Skeletal muscle satellite cell (primary cell): Measurements from ENCODE around the gene CYP2S1.
"Not testable (repeated sequence)": the region's sequence is repeated elsewhere in the genome, so short reads cannot be mapped to it uniquely, and the experiment has no call there.

Source experiments
- H3K27me3 ChIP-seq: 2 replicates; pipeline ENCODE4 v1.7.0; 2013; ENCODE audit warnings: low read length; ENCODE audit not compliant: control insufficient read depth, insufficient read depth
- H3K36me3 ChIP-seq: 2 replicates; pipeline ENCODE4 v1.7.0; 2013; ENCODE audit warnings: mild to moderate bottlenecking, control low read depth, low read length; ENCODE audit not compliant: insufficient read depth
- H3K4me1 ChIP-seq: 2 replicates; pipeline ENCODE4 v1.7.0; 2013; ENCODE audit warnings: low read length; ENCODE audit not compliant: control insufficient read depth, insufficient read depth
- H3K4me2 ChIP-seq: 2 replicates; pipeline ENCODE4 v1.7.0; 2013; ENCODE audit warnings: mild to moderate bottlenecking, low read length
- H3K4me3 ChIP-seq: 2 replicates; pipeline ENCODE4 v1.7.0; 2013; ENCODE audit warnings: low read length
- H3K9ac ChIP-seq: 2 replicates; pipeline ENCODE4 v1.7.0; 2013; ENCODE audit warnings: mild to moderate bottlenecking, low read depth, low read length, moderate library complexity
- H3K9me3 ChIP-seq: replicated peaks from 2 replicates; pipeline ENCODE4 v1.7.0; 2013; ENCODE audit warnings: mild to moderate bottlenecking, control low read depth, low read length

Gene CYP2S1

DNA sequence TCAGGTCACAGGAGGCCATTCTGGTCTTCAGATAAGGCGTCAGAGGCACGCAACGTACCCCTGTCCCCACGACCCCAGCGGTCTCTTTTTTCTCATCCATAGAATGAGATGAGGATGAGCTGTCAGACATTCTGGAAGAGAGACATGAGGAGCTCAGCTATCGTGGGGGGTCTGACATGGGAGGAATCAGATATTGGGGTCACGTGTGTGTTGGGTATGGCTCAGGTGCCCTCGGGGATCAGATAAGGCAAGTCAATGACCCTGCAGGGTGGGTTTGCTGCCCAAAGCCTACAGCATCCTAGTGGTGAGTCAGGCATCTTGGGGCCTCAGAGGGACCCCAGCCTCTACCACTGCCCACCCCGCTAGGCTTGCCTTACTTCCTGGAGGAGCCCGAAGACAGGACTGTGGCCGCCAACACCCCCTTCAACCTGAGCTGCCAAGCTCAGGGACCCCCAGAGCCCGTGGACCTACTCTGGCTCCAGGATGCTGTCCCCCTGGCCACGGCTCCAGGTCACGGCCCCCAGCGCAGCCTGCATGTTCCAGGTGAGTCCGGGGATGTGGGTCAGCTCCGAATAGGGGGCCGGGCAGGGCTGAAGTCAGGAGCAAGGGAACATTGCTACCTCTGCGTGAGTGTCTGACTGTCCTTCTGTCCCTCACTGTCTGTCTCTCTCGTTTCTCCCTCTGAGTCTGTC, 28.6 kb downstream of the CYP2S1 start:
- peak overlapping the region; percentile 91 for H3K4me2 ChIP-seq
- no peaks in the 10 kb centered on the region for H3K9me3 ChIP-seq
- peaks cover 61% of the 10 kb centered on the region for H3K4me1 ChIP-seq
- peak overlapping the region; percentile 93 for H3K9ac ChIP-seq
- peaks cover 42% of the 10 kb centered on the region for H3K36me3 ChIP-seq
- H3K4me3 ChIP-seq = peak overlapping the region; percentile 78
- H3K27me3 ChIP-seq = no peaks in the 10 kb centered on the region

DNA sequence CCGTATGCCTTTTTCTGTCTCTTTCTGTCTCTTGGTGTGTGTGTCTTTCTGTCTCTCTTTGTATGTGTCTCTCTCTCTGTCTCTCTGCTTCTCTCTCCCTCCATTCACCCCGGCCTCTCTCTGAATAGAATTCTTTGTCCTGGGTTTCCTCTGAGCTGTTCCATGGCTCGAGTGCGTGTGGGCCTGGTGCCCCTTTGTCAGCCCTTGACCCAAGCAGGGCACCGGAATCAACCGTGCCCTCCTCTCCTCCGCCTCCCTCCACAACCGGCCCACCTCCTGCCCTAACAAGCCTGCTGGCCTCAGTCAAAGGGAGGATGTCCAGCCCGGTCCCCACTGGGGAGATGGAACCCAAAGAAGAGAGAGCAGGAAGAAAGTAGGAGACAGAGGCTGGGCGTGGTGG, 29.2 kb downstream of the CYP2S1 start:
- Histone ChIP-seq H3K4me2 (peak overlapping the region; percentile 91), H3K36me3 (peaks cover 48% of the 10 kb centered on the region), H3K9ac (peak overlapping the region; percentile 93), H3K4me1 (peaks cover 65% of the 10 kb centered on the region), H3K9me3 (no peaks in the 10 kb centered on the region), H3K27me3 (no peaks in the 10 kb centered on the region), H3K4me3 (peak overlapping the region; percentile 78)

DNA sequence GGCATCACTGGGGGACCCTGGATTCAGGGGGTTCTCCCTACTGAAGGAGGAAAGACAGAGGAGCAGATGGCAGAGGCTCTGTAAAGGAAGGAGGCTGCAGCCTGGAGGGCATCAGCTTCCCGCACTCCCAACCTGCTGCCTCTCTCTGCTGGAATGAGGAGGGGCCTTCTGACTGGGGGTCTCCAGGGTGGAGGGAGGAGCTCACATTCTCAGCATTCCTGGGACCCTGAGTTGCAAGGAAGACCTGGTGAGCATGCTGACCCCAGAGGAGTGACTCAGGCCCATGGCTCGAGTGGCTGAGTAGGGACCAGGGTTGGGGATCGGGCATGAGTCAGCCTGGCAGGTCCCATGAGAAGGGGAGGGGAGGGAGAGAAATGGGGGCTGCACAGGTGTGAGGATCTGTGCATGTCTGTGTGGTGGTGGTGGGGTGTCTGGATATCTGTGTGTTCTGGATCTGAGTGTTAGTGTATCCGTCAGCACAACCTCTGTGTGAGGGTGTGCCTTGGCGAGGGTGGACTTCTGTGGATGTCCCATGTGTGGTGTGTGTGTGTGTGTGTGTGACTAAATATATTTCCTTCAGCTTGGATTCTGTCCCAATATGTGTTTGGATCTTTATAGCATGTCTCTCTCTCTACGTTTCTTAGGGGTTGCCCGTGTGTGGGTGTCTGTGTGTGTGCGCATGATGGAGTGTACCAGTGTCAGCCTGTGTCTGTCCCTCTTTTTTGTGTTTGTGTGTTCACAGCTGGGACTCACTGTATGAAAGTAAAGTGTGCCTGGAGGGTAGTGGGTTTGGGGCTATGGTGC, 30.6 kb downstream of the CYP2S1 start:
- Histone ChIP-seq H3K4me2 (peak overlapping the region; percentile 82), H3K27me3 (no peaks in the 10 kb centered on the region), H3K9me3 (no peaks in the 10 kb centered on the region), H3K4me1 (peaks cover 61% of the 10 kb centered on the region), H3K9ac (peak overlapping the region; percentile 73), H3K4me3 (peak overlapping the region; percentile 61), H3K36me3 (peaks cover 58% of the 10 kb centered on the region)

DNA sequence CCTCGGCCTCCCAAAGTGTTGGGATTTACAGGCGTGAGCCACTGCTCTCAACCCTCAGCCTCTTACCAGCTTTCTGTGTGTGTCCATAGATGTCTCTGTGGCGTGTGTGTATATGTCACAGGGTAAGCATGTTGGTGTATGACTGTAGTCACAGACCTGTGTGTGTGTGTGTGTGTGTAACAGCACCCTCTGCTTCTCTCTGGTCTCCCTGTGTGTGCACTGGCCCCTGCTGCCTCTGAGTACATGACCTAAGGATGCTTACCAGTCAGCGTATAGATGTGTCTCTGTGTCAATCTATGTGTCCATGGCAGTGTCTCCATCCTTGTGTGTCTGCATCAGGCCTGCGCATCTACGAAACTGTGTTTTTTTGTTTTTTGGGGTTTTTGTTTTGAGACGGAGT, 31.6 kb downstream of the CYP2S1 start:
- Histone ChIP-seq H3K4me3 (peak overlapping the region; percentile 61), H3K36me3 (peaks cover 59% of the 10 kb centered on the region), H3K9ac (peak overlapping the region; percentile 73), H3K4me2 (peak overlapping the region; percentile 82), H3K27me3 (no peaks in the 10 kb centered on the region), H3K9me3 (no peaks in the 10 kb centered on the region), H3K4me1 (peaks cover 63% of the 10 kb centered on the region)

DNA sequence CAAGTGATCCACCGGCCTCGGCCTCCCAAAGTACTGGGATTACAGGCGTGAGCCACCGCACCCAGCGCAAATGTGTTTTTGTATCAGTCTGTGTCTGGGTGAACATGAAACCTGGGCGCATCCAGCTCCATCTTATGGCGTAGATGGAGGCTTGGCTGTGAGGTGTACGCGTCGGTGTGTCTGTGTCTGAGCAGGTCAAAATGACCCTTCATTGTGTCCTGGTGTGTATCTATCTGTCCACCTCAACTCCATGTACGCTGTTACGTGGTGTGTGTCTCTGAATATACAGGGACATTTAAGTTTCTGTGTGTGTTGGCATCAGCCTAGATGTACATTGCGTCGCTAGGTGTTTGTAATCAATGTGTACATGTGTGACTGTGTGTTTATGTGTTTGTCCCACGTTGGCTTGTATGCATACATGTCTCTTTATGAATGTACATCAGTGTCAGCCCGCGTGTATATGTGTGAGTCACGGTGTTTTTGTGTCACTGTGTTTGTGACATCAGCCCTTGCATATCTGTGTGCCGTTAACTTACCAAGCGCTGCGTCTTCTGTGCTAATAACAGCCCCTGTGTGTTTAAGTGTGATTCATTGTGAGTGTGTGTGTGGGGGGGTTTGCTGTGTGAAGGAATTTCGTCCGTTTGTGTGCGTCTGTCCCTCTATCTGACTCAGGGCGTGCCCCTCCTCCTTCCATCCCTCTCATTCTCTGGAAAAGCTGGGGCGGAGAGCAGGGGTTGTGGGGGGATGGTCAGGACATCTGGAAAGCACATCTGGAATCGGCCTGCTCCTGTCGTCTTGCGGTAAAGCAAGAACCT, 32.4 kb downstream of the CYP2S1 start:
- H3K4me3 ChIP-seq = peak overlapping the region; percentile 58
- peaks cover 65% of the 10 kb centered on the region for H3K4me1 ChIP-seq
- peak overlapping the region; percentile 81 for H3K9ac ChIP-seq

DNA sequence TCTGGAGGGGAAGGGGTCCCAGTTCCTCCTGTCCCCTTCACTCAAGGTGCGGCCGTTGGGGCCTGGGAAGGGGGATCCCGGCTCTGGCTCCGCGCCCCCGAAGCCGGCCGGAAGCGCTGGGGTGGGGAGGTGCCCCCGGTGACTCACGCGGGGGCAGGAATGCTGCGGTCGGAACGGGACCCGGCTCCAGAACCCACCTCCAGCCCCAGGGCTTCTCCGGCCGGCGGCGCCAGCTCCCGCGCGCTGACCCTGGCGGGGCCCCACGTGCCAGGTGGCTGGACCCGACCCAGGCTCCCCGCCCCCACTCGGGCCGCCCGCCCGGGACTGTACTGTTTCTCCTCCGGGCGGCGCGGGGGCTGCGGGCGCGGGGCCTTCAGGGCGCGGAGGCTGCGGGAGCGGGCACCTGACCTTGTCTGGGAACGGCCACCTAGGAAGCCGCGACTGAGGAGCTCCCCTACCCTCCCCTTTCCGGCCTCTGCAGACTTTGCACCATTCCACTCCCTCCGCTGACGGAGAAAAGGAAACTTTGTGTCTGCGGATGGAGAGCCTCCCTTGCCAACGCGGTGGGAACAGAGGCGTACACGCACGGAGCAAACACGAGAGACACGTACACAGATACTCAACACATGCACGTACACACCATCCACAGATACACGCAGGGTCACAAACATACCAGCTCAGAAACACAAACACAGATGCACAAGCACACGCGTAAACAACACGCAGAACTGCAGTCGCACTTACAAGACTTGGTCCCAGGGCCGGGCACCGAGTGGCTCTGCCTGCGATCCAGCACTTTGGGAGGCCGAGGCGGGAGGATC, 33.2 kb downstream of the CYP2S1 start:
- H3K36me3 ChIP-seq = peaks cover 57% of the 10 kb centered on the region
- peak overlapping the region; percentile 58 for H3K4me3 ChIP-seq
- no peaks in the 10 kb centered on the region for H3K27me3 ChIP-seq
- peaks cover 57% of the 10 kb centered on the region for H3K4me1 ChIP-seq
- peak overlapping the region; percentile 81 for H3K9ac ChIP-seq
- H3K4me2 ChIP-seq = peak overlapping the region; percentile 82
- H3K9me3 ChIP-seq = no peaks in the 10 kb centered on the region

More for the DNA sequence above, 32.4 kb downstream of the CYP2S1 start:
- peaks cover 57% of the 10 kb centered on the region for H3K36me3 ChIP-seq
- H3K4me2 ChIP-seq = peak overlapping the region; percentile 82
- H3K27me3 ChIP-seq = no peaks in the 10 kb centered on the region
- no peaks in the 10 kb centered on the region for H3K9me3 ChIP-seq

DNA sequence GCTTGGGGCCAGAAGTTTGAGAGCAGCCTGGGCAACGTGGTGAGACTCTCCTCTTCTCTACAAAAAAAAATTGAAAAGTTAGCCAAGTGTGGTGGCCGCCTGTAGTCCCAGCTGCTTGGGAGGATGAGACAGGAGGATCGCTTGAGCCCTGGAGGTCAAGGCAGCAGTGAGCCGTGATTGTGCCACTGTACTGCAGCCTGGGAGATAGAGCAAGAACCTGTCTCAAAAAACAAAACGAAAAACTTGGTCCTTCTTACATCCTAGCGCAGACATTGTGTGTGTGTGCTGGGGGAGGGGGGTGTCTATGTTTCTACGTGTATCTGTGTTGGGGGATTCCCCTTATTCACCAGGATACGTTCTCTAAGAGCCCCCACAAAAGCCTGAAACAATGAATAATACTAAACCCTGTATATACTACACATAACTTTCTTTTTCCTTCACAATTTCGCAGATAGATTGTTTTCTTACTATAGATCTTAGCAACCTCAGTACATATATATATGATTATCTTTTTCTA, 33.9 kb downstream of the CYP2S1 start:
- Histone ChIP-seq H3K9me3 (no peaks in the 10 kb centered on the region), H3K36me3 (peaks cover 53% of the 10 kb centered on the region), H3K4me3 (peak overlapping the region; percentile 57), H3K9ac (peak overlapping the region; percentile 81), H3K4me2 (peak overlapping the region; percentile 82), H3K4me1 (peaks cover 50% of the 10 kb centered on the region), H3K27me3 (no peaks in the 10 kb centered on the region)

DNA sequence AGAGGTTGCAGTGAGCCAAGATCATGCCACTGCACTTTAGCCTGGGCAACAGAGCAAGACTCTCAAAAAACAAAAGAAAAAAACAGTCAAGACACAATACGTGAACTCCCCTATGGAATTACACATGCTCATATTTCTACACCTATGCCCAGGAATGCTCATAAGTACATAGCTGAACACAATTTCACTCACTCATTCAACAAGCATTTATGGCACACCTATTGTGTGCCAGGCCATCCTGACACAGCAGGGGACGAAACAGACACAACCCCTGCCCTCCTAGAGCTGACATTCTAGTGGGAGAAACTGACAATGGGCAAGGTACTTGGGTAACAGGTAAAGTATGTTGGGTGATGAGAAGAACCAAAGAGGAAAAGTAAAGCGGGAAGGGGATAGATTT, 35.5 kb downstream of the CYP2S1 start:
- no peak overlapping the region for H3K9ac ChIP-seq
- no peak overlapping the region for H3K4me3 ChIP-seq
- H3K27me3 ChIP-seq = no peaks in the 10 kb centered on the region
- H3K4me1 ChIP-seq = peaks cover 37% of the 10 kb centered on the region
- H3K36me3 ChIP-seq = peaks cover 60% of the 10 kb centered on the region
- H3K4me2 ChIP-seq = no peak overlapping the region
- no peaks in the 10 kb centered on the region for H3K9me3 ChIP-seq

DNA sequence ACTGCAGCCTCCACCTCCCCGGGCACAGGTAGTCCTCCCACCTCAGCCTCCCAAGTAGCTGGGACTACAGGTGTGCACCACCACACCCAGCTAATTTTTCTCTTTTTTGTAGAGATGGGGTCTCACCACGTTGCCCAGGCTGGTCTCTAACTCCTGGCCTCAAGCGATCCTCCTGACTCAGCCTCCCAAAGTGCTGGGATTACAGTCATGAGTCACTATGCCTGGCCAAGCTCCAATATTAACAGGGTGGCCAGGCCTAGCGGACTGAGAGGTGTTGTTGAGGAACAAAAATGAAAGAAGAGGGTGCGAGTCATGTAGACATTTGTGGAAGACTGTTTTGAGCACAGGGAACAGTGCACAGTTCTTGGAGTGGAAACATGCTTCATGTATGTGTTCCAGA, 36.3 kb downstream of the CYP2S1 start:
- H3K4me1 ChIP-seq = peaks cover 28% of the 10 kb centered on the region

DNA sequence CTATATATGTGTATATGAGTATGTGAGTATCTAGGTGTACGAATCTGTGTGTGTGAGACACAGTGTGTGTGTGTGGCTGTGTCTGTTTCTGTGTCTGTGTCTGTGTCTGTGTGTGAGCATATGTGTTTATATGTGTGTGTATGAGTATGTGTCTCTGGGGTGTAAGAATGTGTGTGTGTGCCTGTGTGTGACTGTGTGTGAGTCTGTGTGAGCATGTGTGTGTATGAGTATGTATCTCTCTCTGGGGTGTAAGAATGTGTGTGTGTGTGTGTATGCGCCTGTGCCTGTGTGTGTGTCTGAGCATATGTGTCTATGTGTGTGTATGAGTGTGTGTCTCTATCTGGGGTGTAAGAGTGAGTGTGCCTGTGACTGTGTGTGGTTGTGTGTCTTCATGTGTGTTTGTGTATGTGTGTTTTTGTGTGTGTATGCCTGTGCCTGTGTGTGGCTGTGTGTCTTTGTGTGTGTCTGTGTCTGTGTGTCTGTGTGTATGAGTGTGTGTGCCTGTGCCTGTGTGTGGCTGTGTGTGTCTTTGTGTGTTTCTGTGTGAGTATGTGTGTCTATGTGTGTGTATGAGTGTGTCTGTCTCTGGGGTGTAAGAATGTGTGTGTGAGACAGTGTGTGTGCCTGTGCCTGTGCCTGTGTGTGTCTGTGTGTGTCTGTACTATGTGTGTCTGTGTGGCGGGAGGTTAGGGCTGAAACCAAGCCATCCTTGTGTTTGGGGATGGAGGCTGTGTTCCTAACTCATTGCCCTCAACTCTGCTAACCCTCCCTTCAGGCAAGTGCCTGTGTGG, 37.2 kb downstream of the CYP2S1 start:
- Histone ChIP-seq H3K4me1 (peaks cover 19% of the 10 kb centered on the region), H3K27me3 (no peaks in the 10 kb centered on the region), H3K9ac (peak overlapping the region; percentile 9), H3K4me3 (no peak overlapping the region), H3K36me3 (peaks cover 62% of the 10 kb centered on the region), H3K4me2 (no peak overlapping the region), H3K9me3 (no peaks in the 10 kb centered on the region)

More for the DNA sequence above, 36.3 kb downstream of the CYP2S1 start:
- Histone ChIP-seq H3K36me3 (peaks cover 64% of the 10 kb centered on the region), H3K4me2 (peak overlapping the region; percentile 10)
- not testable (repeated sequence) for H3K27me3 ChIP-seq, H3K9ac ChIP-seq, H3K4me3 ChIP-seq, H3K9me3 ChIP-seq
